ENCODE data around the gene CACNB4. TPM values are rescaled to one million over a fixed set of nuclear protein-coding genes. Genes with fewer than 3 reads are reported as not detected.
"Not testable (repeated sequence)": the region's sequence is repeated elsewhere in the genome, so short reads cannot be mapped to it uniquely, and the experiment has no call there.

CACNB4 gene
- total RNA-seq, 1 donor, result 4.3 TPM

DNA sequence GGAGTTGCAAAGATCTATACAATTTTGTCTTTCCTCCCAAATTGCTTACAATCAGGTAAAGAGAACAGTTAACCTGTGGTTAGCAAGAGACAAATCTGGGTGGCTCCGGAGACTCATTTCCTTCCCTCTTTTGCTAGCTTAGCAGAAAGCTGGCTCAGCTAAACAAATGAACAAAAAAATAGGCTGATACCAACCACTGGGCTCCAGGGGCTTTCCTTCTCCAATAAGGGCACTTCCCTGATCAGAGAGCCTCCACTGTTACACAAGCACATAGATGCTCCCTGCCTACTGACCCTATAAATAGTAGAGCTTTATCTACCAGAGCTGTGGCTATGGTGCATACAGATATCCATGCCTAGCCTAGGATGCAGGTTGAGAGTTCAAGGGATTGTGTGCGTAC, 180.5 kb downstream of the CACNB4 start:
- TF ChIP-seq, protein P1, sequence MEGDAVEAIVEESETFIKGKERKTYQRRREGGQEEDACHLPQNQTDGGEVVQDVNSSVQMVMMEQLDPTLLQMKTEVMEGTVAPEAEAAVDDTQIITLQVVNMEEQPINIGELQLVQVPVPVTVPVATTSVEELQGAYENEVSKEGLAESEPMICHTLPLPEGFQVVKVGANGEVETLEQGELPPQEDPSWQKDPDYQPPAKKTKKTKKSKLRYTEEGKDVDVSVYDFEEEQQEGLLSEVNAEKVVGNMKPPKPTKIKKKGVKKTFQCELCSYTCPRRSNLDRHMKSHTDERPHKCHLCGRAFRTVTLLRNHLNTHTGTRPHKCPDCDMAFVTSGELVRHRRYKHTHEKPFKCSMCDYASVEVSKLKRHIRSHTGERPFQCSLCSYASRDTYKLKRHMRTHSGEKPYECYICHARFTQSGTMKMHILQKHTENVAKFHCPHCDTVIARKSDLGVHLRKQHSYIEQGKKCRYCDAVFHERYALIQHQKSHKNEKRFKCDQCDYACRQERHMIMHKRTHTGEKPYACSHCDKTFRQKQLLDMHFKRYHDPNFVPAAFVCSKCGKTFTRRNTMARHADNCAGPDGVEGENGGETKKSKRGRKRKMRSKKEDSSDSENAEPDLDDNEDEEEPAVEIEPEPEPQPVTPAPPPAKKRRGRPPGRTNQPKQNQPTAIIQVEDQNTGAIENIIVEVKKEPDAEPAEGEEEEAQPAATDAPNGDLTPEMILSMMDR (IDR thresholded peaks at IDR 0.05; ENCODE audit: extremely low read depth, low read depth, low read length), result no peak
- H3K4me2 ChIP-seq (ENCODE audit: insufficient read depth, low read length), result no peak overlapping the region
- no peaks in the 10 kb centered on the region for H3K9me3 ChIP-seq (ENCODE audit: low read depth, low read length)
- no peak for DNase-seq (ENCODE audit: insufficient read length, low spot score, missing footprints)
- no peaks in the 10 kb centered on the region for H4K20me1 ChIP-seq (ENCODE audit: insufficient read depth, low read length)
- H3K27me3 ChIP-seq (ENCODE audit: insufficient read depth, low read length), result no peaks in the 10 kb centered on the region
- no peaks in the 10 kb centered on the region for H3K36me3 ChIP-seq (ENCODE audit: insufficient read depth, low read length)
- no peak overlapping the region for H2AFZ ChIP-seq (ENCODE audit: low read length)
- H3K4me3 ChIP-seq (ENCODE audit: insufficient read depth, low read length), result no peak overlapping the region
- no peaks in the 10 kb centered on the region for H3K4me1 ChIP-seq (ENCODE audit: insufficient read depth, low read length)
- no peaks in the 10 kb centered on the region for H3K79me2 ChIP-seq (ENCODE audit: insufficient read depth, low read length)
- H3K27ac ChIP-seq (ENCODE audit: low read depth, low read length), result no peak overlapping the region

DNA sequence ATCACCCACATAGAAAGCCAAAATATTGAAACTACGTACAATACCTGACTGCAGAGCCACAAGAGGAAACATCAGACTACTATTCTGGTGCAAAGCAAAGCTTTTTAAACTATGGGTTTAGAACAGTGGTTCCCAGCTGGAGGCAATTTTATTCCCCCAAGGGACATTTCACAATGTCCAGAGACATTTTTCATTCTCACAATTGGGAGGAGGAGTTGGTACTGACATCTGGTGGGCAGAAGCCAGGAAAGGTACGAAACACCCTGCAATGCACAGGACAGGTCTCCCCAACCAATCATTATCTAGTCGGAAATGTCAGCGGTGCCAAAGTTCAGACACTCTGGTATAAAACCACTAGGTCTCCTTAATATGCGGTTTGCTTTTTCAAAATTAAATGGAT, 182.2 kb downstream of the CACNB4 start:
- Histone ChIP-seq H3K79me2 (ENCODE audit: insufficient read depth, low read length) (no peaks in the 10 kb centered on the region), H3K4me1 (ENCODE audit: insufficient read depth, low read length) (no peaks in the 10 kb centered on the region), H4K20me1 (ENCODE audit: insufficient read depth, low read length) (no peaks in the 10 kb centered on the region), H3K4me2 (ENCODE audit: insufficient read depth, low read length) (no peak overlapping the region), H3K27me3 (ENCODE audit: insufficient read depth, low read length) (no peaks in the 10 kb centered on the region), H3K27ac (ENCODE audit: low read depth, low read length) (no peak overlapping the region), H3K36me3 (ENCODE audit: insufficient read depth, low read length) (no peaks in the 10 kb centered on the region), H2AFZ (ENCODE audit: low read length) (no peak overlapping the region), H3K9me3 (ENCODE audit: low read depth, low read length) (no peaks in the 10 kb centered on the region), H3K4me3 (ENCODE audit: insufficient read depth, low read length) (no peak overlapping the region)
- DNase-seq (ENCODE audit: insufficient read length, low spot score, missing footprints), result no peak
- TF ChIP-seq, protein P1 (IDR thresholded peaks at IDR 0.05; ENCODE audit: extremely low read depth, low read depth, low read length), result no peak

DNA sequence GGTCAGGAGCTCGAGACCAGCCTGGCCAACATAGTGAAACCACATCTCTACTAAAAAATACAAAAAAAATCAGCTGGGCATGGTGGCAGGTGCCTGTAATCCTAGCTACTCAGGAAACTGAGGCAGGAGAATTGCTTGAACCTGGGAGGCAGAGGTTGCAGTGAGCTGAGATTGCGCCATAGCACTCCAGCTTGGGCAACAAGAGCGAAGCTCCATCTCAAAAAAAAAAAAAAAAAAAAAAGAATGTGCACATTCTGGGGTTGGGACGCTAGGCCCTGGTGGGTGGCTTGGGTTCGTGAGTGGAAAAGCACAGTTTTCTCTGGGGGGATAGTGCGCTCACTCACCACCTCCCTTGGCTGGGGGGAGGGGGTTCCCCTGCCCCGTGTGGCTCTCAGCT, 183.2 kb downstream of the CACNB4 start:
- not testable (repeated sequence) for H2AFZ ChIP-seq (ENCODE audit: low read length); H3K9me3 ChIP-seq (ENCODE audit: low read depth, low read length); H3K4me3 ChIP-seq (ENCODE audit: insufficient read depth, low read length); H3K27ac ChIP-seq (ENCODE audit: low read depth, low read length); DNase-seq (ENCODE audit: insufficient read length, low spot score, missing footprints); H3K79me2 ChIP-seq (ENCODE audit: insufficient read depth, low read length); H3K36me3 ChIP-seq (ENCODE audit: insufficient read depth, low read length); H3K27me3 ChIP-seq (ENCODE audit: insufficient read depth, low read length); H4K20me1 ChIP-seq (ENCODE audit: insufficient read depth, low read length); H3K4me1 ChIP-seq (ENCODE audit: insufficient read depth, low read length); H3K4me2 ChIP-seq (ENCODE audit: insufficient read depth, low read length)

DNA sequence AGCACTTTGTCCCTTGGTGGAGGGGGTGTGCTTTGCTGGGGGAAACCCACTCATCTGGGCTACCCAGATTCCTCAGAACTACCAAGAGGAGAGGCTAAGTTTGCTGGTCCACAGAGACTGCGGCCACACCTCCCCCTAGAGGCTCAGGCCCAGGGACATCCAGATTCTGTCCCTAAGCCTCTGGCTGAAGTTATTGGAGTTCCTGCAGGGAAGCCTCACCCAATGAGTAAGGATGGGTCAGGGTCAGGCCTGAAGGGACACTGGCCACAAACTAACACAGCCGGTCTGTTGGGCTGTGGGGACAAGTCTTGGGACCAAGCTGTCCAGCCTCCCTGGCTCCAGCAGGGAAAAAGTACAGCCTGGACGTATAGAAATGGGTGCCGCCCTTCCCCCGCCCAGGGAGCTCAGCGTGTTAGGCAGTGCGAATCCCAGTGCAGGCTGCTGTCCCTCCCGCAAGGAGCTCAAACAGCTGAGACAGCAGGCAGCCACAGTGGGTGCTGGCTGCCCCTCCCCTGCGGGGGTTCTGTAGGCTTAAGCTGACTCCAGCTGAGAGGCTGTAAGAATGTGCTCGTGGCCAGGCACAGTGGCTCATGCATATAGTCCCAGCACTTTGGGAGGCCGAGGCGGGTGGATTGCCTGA, 183.7 kb downstream of the CACNB4 start:
- no peak for DNase-seq (ENCODE audit: insufficient read length, low spot score, missing footprints)
- TF ChIP-seq, protein P1 (IDR thresholded peaks at IDR 0.05; ENCODE audit: extremely low read depth, low read depth, low read length), result no peak
- H3K27ac ChIP-seq (ENCODE audit: low read depth, low read length), result no peak overlapping the region
- no peaks in the 10 kb centered on the region for H3K27me3 ChIP-seq (ENCODE audit: insufficient read depth, low read length)
- no peaks in the 10 kb centered on the region for H3K36me3 ChIP-seq (ENCODE audit: insufficient read depth, low read length)
- no peaks in the 10 kb centered on the region for H3K79me2 ChIP-seq (ENCODE audit: insufficient read depth, low read length)
- H3K9me3 ChIP-seq (ENCODE audit: low read depth, low read length), result no peaks in the 10 kb centered on the region
- H2AFZ ChIP-seq (ENCODE audit: low read length), result no peak overlapping the region
- H4K20me1 ChIP-seq (ENCODE audit: insufficient read depth, low read length), result no peaks in the 10 kb centered on the region
- no peak overlapping the region for H3K4me2 ChIP-seq (ENCODE audit: insufficient read depth, low read length)
- H3K4me3 ChIP-seq (ENCODE audit: insufficient read depth, low read length), result no peak overlapping the region
- H3K4me1 ChIP-seq (ENCODE audit: insufficient read depth, low read length), result no peaks in the 10 kb centered on the region
